ENCODE measurements around the gene LDB1.

Gene LDB1

DNA sequence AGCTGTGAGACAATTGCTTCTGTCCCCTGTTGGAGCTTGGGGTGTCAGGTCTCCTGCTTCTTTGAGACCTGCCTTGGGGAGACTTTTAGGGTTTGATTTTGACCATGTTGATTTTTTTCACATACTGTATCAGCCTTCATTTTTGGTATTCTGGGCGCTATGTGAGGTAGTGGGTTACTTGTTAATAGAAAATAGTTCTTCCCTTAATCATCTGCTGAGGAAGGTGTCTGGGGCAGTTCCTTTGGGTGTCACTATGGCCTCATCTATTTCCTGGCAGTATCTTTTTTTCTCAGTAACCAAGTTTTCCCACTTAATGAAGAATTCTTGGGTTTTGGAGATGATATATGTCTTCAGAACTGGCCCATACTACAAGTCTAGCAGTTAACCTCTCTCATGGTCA lies 27.4 kb upstream of the LDB1 start:
- Histone ChIP-seq H3K36me3 (replicated peaks) (peaks cover 82% of the 10 kb centered on the region), H3K27me3 (ENCODE audit: low read depth) (no peaks in the 10 kb centered on the region), H3K4me3 (no peak overlapping the region), H3K4me1 (peaks cover 10% of the 10 kb centered on the region), H3K9me3 (no peaks in the 10 kb centered on the region)
- in situ Hi-C loops (cut with MboI; ENCODE audit: low sequenced_read_pairs) = no loop called here
- no peak for DNase-seq (ENCODE audit: low spot score in 2 of 2)

DNA sequence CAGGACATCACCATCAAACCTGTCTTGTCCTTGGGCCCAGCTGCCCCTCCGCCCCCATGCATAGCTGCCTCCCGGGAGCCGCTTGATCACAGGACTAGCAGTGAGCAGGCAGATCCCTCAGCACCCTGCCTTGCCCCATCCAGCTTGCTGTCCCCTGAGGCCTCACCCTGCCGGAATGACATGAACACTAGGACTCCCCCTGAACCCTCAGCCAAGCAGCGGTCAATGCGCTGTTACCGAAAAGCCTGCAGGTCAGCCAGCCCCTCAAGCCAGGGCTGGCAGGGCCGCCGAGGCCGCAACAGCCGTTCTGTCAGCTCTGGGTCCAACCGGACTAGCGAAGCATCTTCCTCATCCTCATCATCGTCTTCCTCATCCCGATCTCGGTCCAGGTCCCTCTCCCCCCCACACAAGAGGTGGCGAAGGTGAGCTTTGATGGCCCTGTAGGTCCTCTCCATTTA lies 26.8 kb upstream of the LDB1 start:
- Histone ChIP-seq H3K4me1 (peaks cover 10% of the 10 kb centered on the region), H3K27me3 (ENCODE audit: low read depth) (no peaks in the 10 kb centered on the region), H3K9me3 (no peaks in the 10 kb centered on the region), H3K36me3 (replicated peaks) (peaks cover 83% of the 10 kb centered on the region), H3K4me3 (no peak overlapping the region)
- DNase-seq (ENCODE audit: low spot score in 2 of 2) = no peak
- in situ Hi-C loops (cut with MboI; ENCODE audit: low sequenced_read_pairs) = no loop called here

DNA sequence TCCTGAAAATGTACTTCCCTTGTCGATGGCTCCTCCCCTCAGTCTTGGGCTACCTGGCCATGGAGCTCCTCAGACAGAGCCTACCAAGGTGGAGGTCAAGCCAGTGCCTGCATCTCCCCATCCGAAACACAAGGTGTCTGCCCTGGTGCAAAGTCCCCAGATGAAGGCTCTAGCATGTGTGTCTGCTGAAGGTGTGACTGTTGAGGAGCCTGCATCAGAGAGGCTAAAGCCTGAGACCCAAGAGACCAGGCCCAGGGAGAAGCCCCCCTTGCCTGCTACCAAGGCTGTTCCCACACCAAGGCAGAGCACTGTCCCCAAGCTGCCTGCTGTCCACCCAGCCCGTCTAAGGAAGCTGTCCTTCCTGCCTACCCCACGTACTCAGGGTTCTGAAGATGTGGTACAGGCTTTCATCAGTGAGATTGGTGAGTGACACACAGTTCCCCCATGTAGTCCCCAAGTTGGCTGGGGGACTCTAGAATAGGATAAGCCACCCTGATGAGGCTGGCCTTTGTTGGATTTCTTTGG lies 21.5 kb upstream of the LDB1 start:
- H3K27me3 ChIP-seq (ENCODE audit: low read depth) = no peaks in the 10 kb centered on the region
- H3K4me1 ChIP-seq = peaks cover 4% of the 10 kb centered on the region
- DNase-seq (ENCODE audit: low spot score in 2 of 2) = no peak
- H3K9me3 ChIP-seq = no peaks in the 10 kb centered on the region
- no peak overlapping the region for H3K4me3 ChIP-seq
- H3K36me3 ChIP-seq (replicated peaks) = peaks cover 87% of the 10 kb centered on the region
- in situ Hi-C loops (cut with MboI; ENCODE audit: low sequenced_read_pairs) = no loop called here

DNA sequence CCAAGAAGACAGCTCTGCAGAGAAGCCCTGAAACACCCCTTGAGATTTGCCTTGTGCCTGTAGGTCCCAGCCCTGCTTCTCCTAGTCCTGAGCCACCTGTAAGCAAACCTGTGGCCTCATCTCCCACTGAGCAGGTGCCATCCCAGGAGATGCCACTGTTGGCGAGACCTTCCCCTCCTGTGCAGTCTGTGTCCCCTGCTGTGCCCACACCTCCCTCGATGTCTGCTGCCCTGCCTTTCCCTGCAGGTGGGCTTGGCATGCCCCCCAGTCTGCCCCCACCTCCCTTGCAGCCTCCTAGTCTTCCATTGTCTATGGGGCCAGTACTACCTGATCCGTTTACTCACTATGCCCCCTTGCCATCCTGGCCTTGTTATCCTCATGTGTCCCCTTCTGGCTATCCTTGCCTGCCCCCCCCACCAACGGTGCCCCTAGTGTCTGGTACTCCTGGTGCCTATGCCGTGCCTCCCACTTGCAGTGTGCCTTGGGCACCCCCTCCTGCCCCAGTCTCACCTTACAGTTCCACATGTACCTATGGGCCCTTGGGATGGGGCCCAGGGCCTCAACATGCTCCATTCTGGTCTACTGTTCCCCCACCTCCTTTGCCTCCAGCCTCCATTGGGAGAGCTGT lies 20.9 kb upstream of the LDB1 start:
- H3K27me3 ChIP-seq (ENCODE audit: low read depth) = no peaks in the 10 kb centered on the region
- no peaks in the 10 kb centered on the region for H3K9me3 ChIP-seq
- H3K36me3 ChIP-seq (replicated peaks) = peaks cover 82% of the 10 kb centered on the region
- H3K4me1 ChIP-seq = peaks cover 10% of the 10 kb centered on the region
- in situ Hi-C loops (cut with MboI; ENCODE audit: low sequenced_read_pairs) = no loop called here
- no peak overlapping the region for H3K4me3 ChIP-seq
- DNase-seq (ENCODE audit: low spot score in 2 of 2) = no peak

DNA sequence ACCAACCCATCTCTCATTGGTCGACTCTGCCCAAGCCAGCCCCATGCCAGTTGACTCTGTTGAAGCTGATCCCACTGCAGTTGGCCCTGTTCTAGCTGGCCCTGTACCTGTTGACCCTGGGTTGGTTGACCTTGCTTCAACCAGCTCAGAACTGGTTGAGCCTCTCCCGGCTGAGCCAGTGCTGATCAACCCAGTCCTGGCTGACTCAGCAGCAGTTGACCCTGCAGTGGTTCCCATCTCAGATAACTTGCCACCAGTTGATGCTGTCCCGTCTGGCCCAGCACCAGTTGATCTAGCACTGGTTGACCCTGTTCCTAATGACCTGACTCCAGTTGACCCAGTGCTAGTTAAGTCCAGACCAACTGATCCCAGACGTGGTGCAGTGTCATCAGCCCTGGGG lies 20.1 kb upstream of the LDB1 start:
- in situ Hi-C loops (cut with MboI; ENCODE audit: low sequenced_read_pairs) = no loop called here
- Histone ChIP-seq H3K27me3 (ENCODE audit: low read depth) (no peaks in the 10 kb centered on the region), H3K9me3 (no peaks in the 10 kb centered on the region), H3K4me1 (peaks cover 18% of the 10 kb centered on the region), H3K4me3 (no peak overlapping the region), H3K36me3 (replicated peaks) (peaks cover 86% of the 10 kb centered on the region)
- no peak for DNase-seq (ENCODE audit: low spot score in 2 of 2)

DNA sequence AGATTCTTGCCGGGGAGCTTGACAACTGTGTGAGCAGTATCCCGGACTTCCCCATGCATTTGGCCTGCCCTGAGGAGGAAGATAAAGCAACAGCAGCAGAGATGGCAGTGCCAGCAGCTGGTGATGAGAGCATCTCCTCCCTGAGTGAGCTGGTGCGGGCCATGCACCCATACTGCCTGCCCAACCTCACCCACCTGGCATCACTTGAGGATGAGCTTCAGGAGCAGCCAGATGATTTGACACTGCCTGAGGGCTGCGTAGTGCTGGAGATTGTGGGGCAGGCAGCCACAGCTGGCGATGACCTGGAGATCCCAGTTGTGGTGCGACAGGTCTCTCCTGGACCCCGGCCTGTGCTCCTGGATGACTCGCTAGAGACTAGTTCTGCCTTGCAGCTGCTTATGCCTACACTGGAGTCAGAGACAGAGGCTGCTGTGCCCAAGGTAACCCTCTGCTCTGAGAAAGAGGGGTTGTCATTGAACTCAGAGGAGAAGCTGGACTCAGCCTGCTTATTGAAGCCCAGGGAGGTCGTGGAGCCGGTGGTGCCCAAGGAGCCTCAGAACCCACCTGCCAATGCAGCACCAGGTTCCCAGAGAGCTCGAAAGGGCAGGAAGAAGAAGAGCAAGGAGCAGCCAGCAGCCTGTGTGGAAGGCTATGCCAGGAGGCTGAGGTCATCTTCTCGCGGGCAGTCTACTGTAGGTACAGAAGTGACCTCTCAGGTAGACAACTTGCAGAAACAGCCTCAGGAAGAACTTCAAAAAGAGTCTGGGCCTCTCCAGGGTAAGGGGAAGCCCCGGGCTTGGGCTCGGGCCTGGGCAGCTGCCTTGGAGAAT lies 19.3 kb upstream of the LDB1 start:
- Histone ChIP-seq H3K9me3 (no peaks in the 10 kb centered on the region), H3K4me1 (peaks cover 25% of the 10 kb centered on the region), H3K4me3 (no peak overlapping the region), H3K36me3 (replicated peaks) (peaks cover 84% of the 10 kb centered on the region), H3K27me3 (ENCODE audit: low read depth) (no peaks in the 10 kb centered on the region)
- no peak for DNase-seq (ENCODE audit: low spot score in 2 of 2)
- in situ Hi-C loops (cut with MboI; ENCODE audit: low sequenced_read_pairs) = no loop called here

DNA sequence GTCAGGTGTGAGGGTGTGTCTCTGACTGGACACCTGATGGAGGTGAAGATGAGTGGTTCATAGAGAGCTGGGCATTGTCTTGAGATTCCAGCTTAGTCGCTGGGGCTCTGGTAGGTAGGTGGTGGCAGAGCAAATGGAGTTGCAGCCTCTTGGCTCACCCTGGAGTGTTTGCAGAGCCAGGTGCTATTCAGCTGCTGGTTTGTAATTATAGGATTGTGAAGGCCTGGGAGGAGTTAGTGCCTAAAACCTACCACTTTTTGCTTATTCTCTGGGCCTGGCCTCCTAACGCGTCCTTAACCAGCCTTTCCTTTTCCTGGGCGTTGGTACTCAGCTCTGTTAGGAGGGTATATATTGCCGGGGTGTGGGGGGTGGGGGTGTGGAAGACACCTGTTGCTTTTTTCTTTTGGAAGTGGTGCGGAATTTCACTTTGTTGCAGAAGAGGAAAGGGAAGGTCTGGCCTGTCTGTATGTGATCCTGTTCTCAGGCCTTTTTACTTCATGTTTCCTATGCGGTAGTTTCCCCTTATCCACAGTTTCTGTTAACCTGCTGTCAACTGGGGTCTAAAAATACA lies 15.9 kb upstream of the LDB1 start:
- Histone ChIP-seq H3K4me3 (no peak overlapping the region), H3K36me3 (replicated peaks) (peaks cover 61% of the 10 kb centered on the region)

DNA sequence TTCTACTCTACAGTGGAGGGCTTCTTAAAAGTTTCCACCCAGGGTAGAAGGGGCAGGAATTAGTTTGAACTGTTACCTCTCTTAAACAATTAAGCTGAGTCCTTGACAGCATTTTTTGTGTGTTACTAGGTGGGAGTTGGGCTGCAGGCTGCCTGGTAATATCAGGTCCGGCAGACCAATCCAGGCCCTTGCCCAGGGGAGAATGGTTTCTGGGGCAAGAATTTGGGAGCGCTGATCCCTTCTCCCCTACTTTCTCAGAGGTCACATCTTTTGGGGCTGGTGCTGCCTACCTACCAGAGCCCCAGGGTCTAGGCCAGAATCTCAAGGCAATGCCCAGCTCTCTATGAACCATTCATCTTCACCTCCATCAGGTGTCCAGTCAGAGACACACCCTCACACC lies 14.2 kb upstream of the LDB1 start:
- peaks cover 45% of the 10 kb centered on the region for H3K36me3 ChIP-seq (replicated peaks)
- H3K27me3 ChIP-seq (ENCODE audit: low read depth) = no peaks in the 10 kb centered on the region
- in situ Hi-C loops (cut with MboI; ENCODE audit: low sequenced_read_pairs) = no loop called here
- H3K9me3 ChIP-seq = no peaks in the 10 kb centered on the region
- H3K4me3 ChIP-seq = peak overlapping the region; percentile 99
- DNase-seq (ENCODE audit: low spot score in 2 of 2) = no peak
- H3K4me1 ChIP-seq = peaks cover 40% of the 10 kb centered on the region

More for the DNA sequence above, 15.9 kb upstream of the LDB1 start:
- peaks cover 40% of the 10 kb centered on the region for H3K4me1 ChIP-seq
- H3K9me3 ChIP-seq = no peaks in the 10 kb centered on the region
- no peak for DNase-seq (ENCODE audit: low spot score in 2 of 2)
- in situ Hi-C loops (cut with MboI; ENCODE audit: low sequenced_read_pairs) = no loop called here
- H3K27me3 ChIP-seq (ENCODE audit: low read depth) = no peaks in the 10 kb centered on the region

DNA sequence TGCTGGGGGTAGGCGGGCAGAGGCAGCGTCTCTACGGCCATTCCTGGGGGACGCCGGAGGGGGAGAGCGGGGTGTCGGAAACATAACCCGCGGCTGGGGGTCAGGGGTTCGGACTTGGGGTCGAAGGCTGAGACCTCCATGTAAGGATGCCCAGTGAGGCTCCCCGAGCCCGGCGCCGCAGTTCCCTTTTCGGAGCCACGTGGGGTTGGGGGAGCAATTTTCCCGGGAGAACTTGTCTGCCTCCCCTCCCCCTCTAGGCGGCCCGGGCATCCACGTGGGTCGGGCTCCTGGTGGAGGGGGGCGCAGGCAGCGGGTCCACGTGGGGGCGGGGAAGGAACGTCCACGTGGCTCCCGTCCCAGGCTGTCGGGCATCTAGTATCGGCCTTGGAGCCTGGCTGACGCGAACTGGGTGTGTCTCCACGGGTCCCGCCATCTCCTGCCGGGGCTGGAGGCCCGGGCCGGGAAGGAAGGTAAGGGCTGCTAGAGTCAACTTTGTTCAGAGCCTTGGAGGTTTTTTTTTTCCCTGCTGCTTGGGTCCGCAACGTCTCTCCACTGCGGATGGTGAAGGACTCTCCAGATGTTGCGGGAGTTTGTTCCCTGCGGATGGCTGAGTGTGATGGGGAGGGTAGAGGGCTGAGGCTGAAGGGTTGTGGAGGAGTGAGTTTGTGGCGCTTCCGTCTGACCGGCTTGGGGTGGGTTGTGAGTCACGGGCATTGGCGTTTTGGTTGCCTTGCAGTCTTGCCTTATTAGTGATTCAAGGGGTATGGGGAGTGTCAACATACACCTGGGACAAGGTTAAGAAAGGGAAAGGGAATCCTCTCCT lies 13.4 kb upstream of the LDB1 start:
- Histone ChIP-seq H3K36me3 (replicated peaks) (peaks cover 37% of the 10 kb centered on the region), H3K4me3 (peak overlapping the region; percentile 99), H3K4me1 (peaks cover 40% of the 10 kb centered on the region), H3K9me3 (no peaks in the 10 kb centered on the region), H3K27me3 (ENCODE audit: low read depth) (no peaks in the 10 kb centered on the region)
- in situ Hi-C loops (cut with MboI; ENCODE audit: low sequenced_read_pairs) = no loop called here
- DNase-seq (ENCODE audit: low spot score in 2 of 2) = peak; percentile 63 to 90

DNA sequence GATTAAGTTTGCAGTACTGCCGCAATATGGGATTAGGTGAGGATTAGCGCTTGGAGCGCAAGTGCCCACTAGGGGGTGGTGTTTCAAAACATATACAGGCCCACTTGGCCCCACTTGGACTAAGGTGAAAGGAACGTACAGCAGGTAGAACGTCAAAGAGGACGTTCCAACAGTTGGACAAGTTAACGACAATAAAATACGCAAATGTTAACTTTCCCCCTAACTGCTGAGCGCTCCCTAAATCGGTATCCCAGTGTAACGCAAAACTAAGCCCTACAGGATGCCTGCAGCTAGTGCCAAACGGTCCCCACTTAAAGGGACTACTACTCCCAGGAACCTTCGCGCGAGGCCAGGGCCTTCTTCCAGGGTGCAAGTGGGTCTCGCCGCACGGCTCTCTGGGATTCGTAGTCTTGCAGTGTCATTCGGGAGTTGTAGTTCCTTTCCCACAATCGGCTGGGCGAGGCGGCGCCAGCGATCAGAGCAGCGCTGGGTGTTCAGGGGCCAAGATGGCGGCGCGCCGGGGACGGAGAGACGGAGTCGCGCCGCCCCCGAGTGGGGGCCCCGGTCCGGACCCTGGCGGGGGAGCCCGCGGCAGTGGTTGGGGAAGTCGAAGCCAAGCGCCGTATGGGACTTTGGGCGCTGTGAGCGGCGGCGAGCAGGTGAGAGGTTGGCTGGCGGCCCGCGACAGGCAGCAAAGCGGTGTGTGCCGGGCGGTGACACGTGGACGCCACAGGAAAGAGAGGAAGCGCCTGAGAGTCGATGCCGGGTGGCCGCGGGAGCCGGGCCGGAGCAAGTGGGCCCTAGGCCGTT lies 12.6 kb upstream of the LDB1 start, which contains the start of gene PPRC1:
Gene PPRC1 (plus strand): TSS at position 478 of the 810 bp plus-strand sequence. CDS start 29 bp downstream, at position 507.
- H3K36me3 ChIP-seq (replicated peaks) = peaks cover 28% of the 10 kb centered on the region
- peak; percentile 99 for DNase-seq (ENCODE audit: low spot score in 2 of 2)
- no peaks in the 10 kb centered on the region for H3K27me3 ChIP-seq (ENCODE audit: low read depth)
- H3K9me3 ChIP-seq = no peaks in the 10 kb centered on the region
- H3K4me1 ChIP-seq = peaks cover 40% of the 10 kb centered on the region
- in situ Hi-C loops (cut with MboI; ENCODE audit: low sequenced_read_pairs) = no loop called here
- peak within 1 kb of the TSS; percentile 99 for H3K4me3 ChIP-seq

DNA sequence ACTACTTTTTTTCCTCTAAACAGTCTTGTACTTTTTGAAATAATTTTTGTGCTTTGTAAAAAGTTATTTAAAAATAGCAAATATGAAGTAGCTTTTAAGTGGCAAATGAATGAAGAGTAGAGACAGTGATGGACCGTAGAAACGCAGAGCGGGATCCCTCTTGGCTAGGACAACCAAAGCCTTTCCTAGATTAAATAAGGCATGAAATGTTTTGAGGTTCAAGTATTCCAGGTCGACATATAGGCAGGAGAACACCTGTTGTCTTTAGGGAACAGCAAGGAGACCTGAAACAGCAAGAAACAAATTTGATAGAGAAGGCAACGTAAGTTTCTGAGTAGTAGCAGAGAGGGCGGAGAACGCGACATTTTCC lies 12.0 kb upstream of the LDB1 start:
- Histone ChIP-seq H3K36me3 (replicated peaks) (peaks cover 22% of the 10 kb centered on the region), H3K27me3 (ENCODE audit: low read depth) (no peaks in the 10 kb centered on the region), H3K9me3 (no peaks in the 10 kb centered on the region), H3K4me3 (peak overlapping the region; percentile 99), H3K4me1 (peaks cover 40% of the 10 kb centered on the region)
- in situ Hi-C loops (cut with MboI; ENCODE audit: low sequenced_read_pairs) = no loop called here
- DNase-seq (ENCODE audit: low spot score in 2 of 2) = no peak

DNA sequence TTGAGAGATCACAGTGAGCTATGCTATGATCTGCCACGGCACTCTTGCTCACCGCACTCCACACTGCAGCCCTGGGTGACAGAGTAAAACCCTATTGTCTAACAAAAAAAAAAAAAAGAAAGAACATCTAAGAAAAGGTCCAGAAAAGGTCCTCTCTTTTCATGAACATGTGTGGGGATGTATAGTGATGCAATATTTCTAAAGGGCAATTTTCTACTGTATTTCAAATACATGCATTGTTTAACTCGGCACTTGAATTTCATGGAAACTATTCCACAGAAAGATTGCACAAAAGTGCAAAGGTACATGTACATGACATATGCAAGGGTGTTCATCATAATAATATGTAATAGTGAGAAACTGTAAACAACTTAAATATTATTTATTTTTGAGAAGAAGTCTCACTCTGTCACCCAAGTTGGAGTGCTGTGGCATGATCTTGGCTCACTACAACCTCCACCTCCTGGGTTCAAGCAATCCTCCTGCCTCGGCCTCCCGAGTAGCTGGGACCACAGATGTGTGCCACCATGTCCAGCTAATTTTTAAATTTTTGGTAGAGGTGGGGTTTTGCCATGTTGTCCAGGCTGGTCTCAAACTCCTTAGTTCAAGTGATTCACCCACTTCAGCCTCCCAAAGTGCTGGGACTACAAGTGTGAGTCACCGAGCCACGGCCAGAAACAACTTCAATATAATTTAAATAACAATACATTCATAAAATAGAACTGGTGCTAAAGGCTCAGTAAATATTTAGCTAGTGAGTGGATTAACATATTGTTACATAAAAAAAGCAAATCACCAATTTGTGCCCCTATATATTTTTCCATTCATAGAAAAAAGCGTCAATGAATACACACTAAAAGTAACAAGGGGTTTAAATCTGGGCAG lies 11.4 kb upstream of the LDB1 start:
- Histone ChIP-seq H3K4me1 (peaks cover 35% of the 10 kb centered on the region), H3K27me3 (ENCODE audit: low read depth) (no peaks in the 10 kb centered on the region), H3K4me3 (no peak overlapping the region), H3K36me3 (replicated peaks) (peaks cover 22% of the 10 kb centered on the region), H3K9me3 (no peaks in the 10 kb centered on the region)
- in situ Hi-C loops (cut with MboI; ENCODE audit: low sequenced_read_pairs) = no loop called here
- peak; percentile 64 to 75 for DNase-seq (ENCODE audit: low spot score in 2 of 2)

Data from HAP-1 (cell line).